ENCODE measurements around the gene USH1C. TPM values are rescaled to one million over a fixed set of nuclear protein-coding genes. Genes with fewer than 3 reads are reported as not detected.

The USH1C gene
- total and polyA plus RNA-seq, 2 of the 4 experiments (the other 2 are of a cell fraction) = not detected

DNA sequence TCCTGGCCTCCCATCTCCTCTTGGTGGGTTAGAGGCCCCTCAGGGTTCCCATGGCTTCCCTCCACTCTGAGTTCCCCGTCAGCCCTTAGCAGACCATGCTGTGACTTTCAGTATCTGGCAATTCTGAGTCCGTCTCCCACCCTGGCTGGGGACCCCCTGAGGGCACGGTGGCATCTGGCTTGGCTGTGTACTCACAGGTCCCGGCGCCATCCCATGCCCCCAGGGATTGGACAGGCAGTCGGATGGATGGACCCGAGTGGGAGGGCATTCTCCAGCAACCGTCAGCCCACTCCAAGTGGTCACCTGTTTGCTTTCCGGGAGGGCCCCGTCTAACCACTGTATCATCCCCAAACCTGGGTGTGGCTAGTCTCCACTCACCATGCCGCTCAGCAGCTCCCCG, 43.5 kb downstream of the USH1C start:
- Histone ChIP-seq H2BK15ac (ENCODE audit: low read depth, low read length) (no peak overlapping the region), H3K18ac (ENCODE audit: low read depth, low read length) (no peak overlapping the region), H4K20me1 (ENCODE audit: insufficient read depth, low read length) (no peaks in the 10 kb centered on the region), H3K9me3 (ENCODE audit: control insufficient read depth, insufficient read depth, low read length) (no peaks in the 10 kb centered on the region), H3K4me3 (ENCODE audit: insufficient read depth, low read depth, low read length) (no peak overlapping the region), H3K27ac (ENCODE audit: insufficient read depth, low read length) (no peak overlapping the region), H4K8ac (ENCODE audit: low read depth in 2 of 2, low read length in 2 of 2) (no peak overlapping the region), H2BK20ac (ENCODE audit: low read depth, low read length) (no peak overlapping the region), H2BK120ac (ENCODE audit: low read depth, low read length) (no peak overlapping the region), H3K4ac (ENCODE audit: low read depth, low read length) (no peak overlapping the region), H3K36me3 (ENCODE audit: control insufficient read depth, insufficient read depth, low read length) (no peaks in the 10 kb centered on the region), H4K91ac (ENCODE audit: insufficient read depth, low read depth, low read length) (no peak overlapping the region), H4K5ac (ENCODE audit: low read depth, low read length) (no peak overlapping the region), H3K23ac (ENCODE audit: low read depth, low read length) (no peak overlapping the region), H2AK9ac (replicated peaks; ENCODE audit: low read depth, low read length, poor library complexity) (no peak overlapping the region), H3K56ac (ENCODE audit: extremely low read depth, insufficient read depth, low read length) (no peak overlapping the region), H3K4me1 (ENCODE audit: control insufficient read depth, insufficient read depth, low read length) (no peaks in the 10 kb centered on the region), H2AK5ac (ENCODE audit: low read depth, low read length) (no peak overlapping the region), H3K4me2 (ENCODE audit: low read depth, low read length) (no peak overlapping the region), H3K27me3 (ENCODE audit: control insufficient read depth, insufficient read depth, low read length) (peaks cover 2% of the 10 kb centered on the region), H3K9me1 (ENCODE audit: insufficient read depth, low read length) (no peaks in the 10 kb centered on the region), H2BK5ac (ENCODE audit: low read depth, low read length, poor library complexity, severe bottlenecking) (no peak overlapping the region), H3K9ac (ENCODE audit: low read depth, low read length) (no peak overlapping the region), H2AFZ (replicated peaks; ENCODE audit: low read length, poor library complexity) (peak overlapping the region; percentile 32), H3K14ac (replicated peaks; ENCODE audit: low read depth, low read length) (no peak overlapping the region), H3K79me1 (ENCODE audit: low read depth in 1 of 2, low read length in 2 of 2) (no peaks in the 10 kb centered on the region)
- no TSS peak for BruUV-seq (replicated peaks)
- 74% methylated on average over 9 of the region's 12 CpGs; no CpG with 5 or more reads in 1 of the 2 experiments for WGBS, 2 experiments (ENCODE audit: extremely low coverage in 2 of 2, insufficient read length in 1 of 2)
- in situ Hi-C loops (cut with MboI; ENCODE audit: low sequenced_read_pairs) = loop anchor here (5.0 to 25.0 kb wide), 3 partner anchors 118 to 563 kb away; no protein-coding TSS in a partner anchor
- TF ChIP-seq CEBPB (IDR thresholded peaks at IDR 0.05; ENCODE audit: low read depth, low read length) (no peak), CTCF (conservative IDR thresholded peaks at IDR 0.05; ENCODE audit: low read depth, low read length) (no peak), RFX5 (IDR thresholded peaks at IDR 0.05; ENCODE audit: low read depth, low read length) (no peak), RAD21 (IDR thresholded peaks at IDR 0.05; ENCODE audit: low read length) (no peak), NFE2L2 (IDR thresholded peaks at IDR 0.05; ENCODE audit: low read depth, low read length) (no peak), FOS (IDR thresholded peaks at IDR 0.05; ENCODE audit: low read depth, low read length) (no peak), ELK1 (IDR thresholded peaks at IDR 0.05; ENCODE audit: borderline replicate concordance, low read depth, low read length) (no peak), POLR2A (IDR thresholded peaks at IDR 0.05; ENCODE audit: low read depth, low read length) (no peak), SMC3 (IDR thresholded peaks at IDR 0.05; ENCODE audit: low read depth, low read length) (no peak), BHLHE40 (IDR thresholded peaks at IDR 0.05; ENCODE audit: low read depth, low read length) (no peak)
- TF ChIP-seq, protein P1, sequence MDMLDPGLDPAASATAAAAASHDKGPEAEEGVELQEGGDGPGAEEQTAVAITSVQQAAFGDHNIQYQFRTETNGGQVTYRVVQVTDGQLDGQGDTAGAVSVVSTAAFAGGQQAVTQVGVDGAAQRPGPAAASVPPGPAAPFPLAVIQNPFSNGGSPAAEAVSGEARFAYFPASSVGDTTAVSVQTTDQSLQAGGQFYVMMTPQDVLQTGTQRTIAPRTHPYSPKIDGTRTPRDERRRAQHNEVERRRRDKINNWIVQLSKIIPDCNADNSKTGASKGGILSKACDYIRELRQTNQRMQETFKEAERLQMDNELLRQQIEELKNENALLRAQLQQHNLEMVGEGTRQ (IDR thresholded peaks at IDR 0.05; ENCODE audit: low read depth, low read length) = no peak
- POLR2A ChIA-PET (ENCODE audit: unreplicated experiment) = no interaction called here
- DNase-seq (no peak), ATAC-seq (ENCODE audit: low read depth) (no peak)
- dilution Hi-C loops (cut with HindIII; ENCODE audit: low sequenced_read_pairs, unreplicated experiment) = no loop called here
- intact Hi-C loops (cut with micrococcal nuclease) = loop anchor here (10.0 kb wide), 2 partner anchors 676 to 716 kb away; no protein-coding TSS in a partner anchor
- CTCF ChIA-PET = no interaction called here

Measured in IMR-90 (cell line).